ENCODE measurements around the gene COL11A1.

DNA sequence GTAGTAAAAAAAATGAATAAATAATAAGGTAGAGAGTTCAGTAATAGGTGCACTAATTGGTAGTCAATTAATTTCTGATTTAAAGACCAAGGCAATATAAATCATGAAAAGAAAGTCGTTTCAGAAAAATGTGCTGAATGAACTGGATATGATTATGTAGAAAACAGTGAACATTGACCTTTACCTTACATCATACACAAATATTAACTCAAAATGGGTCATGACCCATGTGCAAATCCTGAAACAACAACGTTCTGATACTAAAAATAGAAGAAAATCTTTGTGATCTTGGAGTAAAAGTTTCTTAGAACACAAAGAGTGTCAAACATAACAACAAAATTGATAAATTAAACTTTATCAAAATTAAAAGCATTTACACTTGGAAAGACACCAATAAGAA, 39.1 kb downstream of the COL11A1 start:
- TF ChIP-seq, protein P1, sequence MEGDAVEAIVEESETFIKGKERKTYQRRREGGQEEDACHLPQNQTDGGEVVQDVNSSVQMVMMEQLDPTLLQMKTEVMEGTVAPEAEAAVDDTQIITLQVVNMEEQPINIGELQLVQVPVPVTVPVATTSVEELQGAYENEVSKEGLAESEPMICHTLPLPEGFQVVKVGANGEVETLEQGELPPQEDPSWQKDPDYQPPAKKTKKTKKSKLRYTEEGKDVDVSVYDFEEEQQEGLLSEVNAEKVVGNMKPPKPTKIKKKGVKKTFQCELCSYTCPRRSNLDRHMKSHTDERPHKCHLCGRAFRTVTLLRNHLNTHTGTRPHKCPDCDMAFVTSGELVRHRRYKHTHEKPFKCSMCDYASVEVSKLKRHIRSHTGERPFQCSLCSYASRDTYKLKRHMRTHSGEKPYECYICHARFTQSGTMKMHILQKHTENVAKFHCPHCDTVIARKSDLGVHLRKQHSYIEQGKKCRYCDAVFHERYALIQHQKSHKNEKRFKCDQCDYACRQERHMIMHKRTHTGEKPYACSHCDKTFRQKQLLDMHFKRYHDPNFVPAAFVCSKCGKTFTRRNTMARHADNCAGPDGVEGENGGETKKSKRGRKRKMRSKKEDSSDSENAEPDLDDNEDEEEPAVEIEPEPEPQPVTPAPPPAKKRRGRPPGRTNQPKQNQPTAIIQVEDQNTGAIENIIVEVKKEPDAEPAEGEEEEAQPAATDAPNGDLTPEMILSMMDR (IDR thresholded peaks at IDR 0.05), result no peak
- TF ChIP-seq POLR2A (IDR thresholded peaks at IDR 0.05), result no peak

Data from body of pancreas (tissue), 4 donors.